ENCODE measurements around the gene NNMT.
"Not testable (repeated sequence)": the region's sequence is repeated elsewhere in the genome, so short reads cannot be mapped to it uniquely, and the experiment has no call there.

NNMT gene

GRCh38 chr11:114307524-114308203, 11.5 kb downstream of the NNMT start:
- no peak for DNase-seq (ENCODE audit: low read depth in 1 of 2, low spot score in 1 of 2)

DNA sequence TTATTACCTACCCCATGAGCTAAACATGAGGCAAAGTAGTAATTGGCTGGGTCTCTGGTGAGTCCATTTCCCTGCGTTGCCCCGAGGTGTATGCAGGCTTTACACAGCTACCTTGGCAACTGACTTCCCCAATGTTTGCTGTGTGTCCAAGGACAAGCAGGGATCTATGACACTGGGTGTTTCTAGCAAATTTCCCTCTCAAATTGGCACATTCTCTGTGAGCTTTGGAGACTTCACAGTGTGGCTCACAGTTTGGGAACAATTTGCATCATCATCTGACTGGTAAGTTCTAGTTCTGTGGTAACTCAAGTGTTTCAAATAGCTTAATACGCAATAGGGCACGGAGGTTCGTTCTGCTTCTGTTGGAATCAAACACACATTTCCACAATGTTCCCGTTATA, 12.5 kb downstream of the NNMT start:
- DNase-seq (ENCODE audit: low read depth in 1 of 2, low spot score in 1 of 2), result no peak

- no peak for DNase-seq (ENCODE audit: low read depth in 1 of 2, low spot score in 1 of 2)
Measured at GRCh38 chr11:114309517-114309916, 13.3 kb downstream of the NNMT start.

DNA sequence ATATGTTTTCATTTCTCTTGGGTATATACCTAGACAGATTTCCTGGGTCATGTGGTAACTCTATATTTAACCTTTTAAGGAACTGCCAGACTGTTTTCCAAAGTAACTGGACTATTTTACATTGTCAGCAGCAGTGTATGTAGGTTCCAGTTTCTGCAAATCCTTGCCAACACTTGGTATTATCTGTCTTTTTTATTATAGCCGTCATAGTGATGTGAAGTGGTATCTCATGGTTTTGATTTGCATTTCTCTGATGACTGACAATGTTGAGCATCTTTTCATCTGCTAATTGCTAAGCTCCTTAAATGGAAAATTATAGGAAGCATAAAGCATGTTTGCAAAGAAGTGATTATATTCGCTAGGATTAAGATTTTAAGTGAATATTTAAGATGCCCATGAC, 13.9 kb downstream of the NNMT start:
- DNase-seq (ENCODE audit: low read depth in 1 of 2, low spot score in 1 of 2), result no peak

- no peak for DNase-seq (ENCODE audit: low read depth in 1 of 2, low spot score in 1 of 2)
Measured at GRCh38 chr11:114311946-114312345, 15.7 kb downstream of the NNMT start.

- no peak for DNase-seq (ENCODE audit: low read depth in 1 of 2, low spot score in 1 of 2)
Measured at GRCh38 chr11:114314096-114314495, 17.9 kb downstream of the NNMT start.

DNA sequence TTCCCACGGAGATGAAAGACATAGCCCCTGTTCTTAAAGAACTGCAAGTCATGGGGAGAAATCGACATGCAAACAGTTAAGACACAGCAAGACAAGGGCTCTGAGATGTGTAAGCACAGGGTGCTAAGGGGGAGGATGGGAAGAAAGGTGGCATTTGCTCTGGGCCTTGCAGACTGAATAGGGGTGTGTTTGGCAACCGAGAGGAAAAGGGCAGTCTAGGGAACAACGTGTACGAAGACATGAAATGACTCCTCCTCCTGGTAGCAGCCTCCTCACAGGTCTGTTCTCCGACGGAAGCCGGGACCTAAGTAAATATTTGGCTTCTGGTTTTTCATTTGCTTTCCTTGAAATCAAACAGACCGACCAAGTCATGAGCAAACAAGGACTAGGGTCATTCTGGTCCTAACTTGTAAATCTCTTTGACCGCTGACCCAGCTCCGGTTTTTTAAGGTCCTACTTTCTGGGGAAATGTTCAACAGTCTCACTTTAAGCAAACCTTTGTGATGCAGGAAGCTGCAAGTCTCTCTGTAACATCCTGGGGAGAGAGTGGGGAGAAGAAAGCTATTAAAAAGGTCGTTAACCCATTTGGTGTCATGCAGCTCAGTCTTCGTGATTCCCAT, 19.7 kb downstream of the NNMT start:
- no peak for DNase-seq (ENCODE audit: low read depth in 1 of 2, low spot score in 1 of 2)

DNA sequence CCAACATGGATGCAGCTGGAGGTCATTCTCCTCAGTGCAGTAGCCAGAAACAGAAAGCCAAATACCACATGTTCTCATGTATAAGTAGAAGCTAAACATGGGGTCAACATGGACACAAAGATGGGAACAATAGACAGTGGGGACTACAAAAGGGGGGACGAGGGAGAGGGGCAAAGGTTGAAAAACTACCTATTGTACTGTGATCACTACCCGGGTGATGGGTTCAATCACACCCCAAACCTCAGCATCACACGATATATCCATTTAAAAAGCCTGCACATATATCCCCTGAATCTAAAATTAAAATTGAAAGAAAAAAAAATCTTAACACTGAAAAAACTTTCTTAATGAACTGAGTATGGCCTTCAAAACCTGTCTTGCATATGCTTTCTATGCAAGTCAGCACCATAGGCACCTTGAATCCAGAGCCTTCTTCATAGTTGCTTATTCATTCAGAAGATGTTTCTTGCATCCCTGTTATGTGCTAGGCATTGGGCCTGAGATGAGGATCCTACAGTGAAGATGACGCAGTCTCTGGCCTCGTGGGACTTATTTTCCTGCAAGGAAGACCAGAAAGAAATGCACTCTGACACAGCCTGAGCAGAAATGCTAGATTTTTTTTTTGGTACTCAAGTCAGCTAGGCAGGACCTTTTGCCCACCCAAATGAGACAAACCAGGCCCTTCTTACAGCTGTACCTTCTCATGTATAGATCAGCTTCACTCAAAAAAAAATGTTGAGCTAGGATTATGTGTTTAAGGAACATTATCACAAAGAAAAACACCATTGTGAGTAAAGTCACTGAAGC, 21.0 kb downstream of the NNMT start:
- DNase-seq (ENCODE audit: low read depth in 1 of 2, low spot score in 1 of 2), result no peak

GRCh38 chr11:114317787-114318137, 21.6 kb downstream of the NNMT start:
- DNase-seq (ENCODE audit: low read depth in 1 of 2, low spot score in 1 of 2), result no peak

DNA sequence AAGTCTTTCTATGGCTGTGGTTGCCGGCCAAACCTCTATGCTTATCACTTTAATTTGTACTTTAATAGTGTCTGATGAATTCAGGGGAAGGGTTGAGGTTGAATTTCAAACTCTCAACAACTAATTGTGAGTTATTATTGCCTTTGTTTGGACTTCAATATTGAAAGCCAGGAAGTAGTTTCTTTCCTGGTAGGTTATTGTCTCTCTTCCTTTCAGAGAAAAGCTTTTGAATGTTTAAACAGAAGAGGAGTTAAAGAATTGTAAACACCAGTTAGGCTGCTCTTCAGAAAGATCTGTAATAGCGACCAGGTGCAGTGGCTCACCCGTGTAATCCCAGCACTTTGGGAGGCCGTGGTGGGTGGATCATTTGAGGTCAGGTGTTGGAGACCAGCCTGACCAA, 22.2 kb downstream of the NNMT start:
- DNase-seq (ENCODE audit: low read depth in 1 of 2, low spot score in 1 of 2), result no peak

DNA sequence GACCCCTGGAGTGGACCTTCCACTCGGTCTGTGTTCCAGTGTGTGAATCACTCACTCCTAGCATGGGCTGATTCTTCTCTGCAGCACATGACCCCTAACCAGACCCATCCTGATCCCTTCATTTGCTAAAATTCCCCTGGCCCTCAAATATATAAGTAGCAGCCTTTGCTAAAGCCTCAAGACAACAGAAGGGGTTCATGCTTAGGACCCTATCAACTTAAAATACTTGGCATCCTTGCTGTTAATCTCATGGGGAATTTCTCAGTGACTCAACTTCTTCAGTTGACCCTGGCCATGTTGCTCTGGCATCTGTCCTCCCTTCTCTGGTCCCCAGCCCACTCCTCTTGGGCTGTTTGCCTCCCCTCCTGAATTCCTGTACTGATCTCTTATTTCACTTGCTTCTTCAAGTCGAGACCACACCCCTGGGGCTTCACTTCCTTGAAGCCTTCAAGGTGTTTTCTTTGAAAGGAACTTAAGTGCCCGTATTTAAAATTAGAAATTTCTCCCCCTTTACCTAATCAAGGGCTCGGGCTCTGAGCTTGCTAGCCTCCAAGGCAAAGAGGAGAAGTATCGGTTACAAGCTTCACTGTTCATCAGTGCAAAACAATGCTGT, 23.6 kb downstream of the NNMT start:
- no peak for DNase-seq (ENCODE audit: low read depth in 1 of 2, low spot score in 1 of 2)

- DNase-seq (ENCODE audit: low read depth in 1 of 2, low spot score in 1 of 2), result no peak
Measured at GRCh38 chr11:114321621-114322257, 25.5 kb downstream of the NNMT start.

DNA sequence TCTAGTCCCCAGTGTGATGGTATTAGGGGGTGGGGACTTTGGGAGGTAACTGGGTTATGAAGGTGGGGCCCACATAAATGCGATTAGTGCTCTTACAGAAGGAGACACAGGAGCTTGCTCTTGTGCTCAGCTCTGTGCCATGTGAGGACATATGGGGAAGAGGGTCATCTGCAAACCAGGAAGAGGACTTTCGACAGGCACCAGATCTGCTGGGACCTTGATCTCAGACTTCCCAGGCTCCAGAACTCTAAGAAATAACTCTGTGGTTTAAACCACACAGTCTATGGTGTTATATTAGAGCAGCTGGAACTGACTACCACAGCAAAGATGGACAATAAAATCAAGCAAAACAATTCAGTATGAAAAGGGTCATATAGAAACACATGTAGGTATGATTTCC, 26.7 kb downstream of the NNMT start:
- DNase-seq (ENCODE audit: low read depth in 1 of 2, low spot score in 1 of 2), result no peak

DNA sequence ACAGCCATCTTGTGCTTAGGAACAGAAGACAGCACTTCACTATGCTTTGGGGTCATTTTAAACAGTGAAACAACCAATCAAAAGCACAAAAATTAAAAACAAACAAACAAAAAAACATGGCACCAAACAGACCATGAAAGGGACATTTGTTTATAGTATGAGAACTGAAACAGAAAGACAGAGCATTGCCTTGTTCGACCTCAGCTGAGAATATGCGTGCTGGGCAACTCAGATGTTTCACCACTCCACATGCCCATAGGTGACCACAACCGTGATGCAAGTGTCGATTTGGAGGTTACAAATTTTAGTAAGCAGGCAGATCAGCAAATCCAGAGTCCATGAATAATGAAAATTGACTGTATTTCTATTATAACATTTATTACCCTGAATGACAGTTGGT, 30.0 kb downstream of the NNMT start:
- DNase-seq (ENCODE audit: low read depth in 1 of 2, low spot score in 1 of 2), result no peak

DNA sequence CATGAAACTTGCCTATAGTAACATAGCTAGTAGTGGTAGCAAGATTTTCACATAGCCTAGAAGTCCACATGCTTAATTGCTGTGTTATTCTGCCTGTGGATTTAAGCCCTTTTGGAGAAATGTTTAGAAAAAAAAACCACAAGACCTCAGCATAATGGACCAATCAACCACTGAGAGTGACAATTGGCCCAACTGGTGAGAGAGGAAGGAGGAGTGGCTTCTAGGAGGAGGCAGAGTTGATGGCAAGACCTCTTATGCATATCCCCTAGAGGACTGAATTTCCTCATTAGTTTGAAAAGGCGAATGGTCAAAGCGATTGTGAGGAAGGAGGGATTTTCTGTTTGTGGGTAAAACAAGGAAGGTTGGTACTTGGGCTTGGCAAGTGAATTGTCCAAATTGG, 30.6 kb downstream of the NNMT start:
- DNase-seq (ENCODE audit: low read depth in 1 of 2, low spot score in 1 of 2), result no peak

- no peak for DNase-seq (ENCODE audit: low read depth in 1 of 2, low spot score in 1 of 2)
Measured at GRCh38 chr11:114330373-114330772, 34.2 kb downstream of the NNMT start.

DNA sequence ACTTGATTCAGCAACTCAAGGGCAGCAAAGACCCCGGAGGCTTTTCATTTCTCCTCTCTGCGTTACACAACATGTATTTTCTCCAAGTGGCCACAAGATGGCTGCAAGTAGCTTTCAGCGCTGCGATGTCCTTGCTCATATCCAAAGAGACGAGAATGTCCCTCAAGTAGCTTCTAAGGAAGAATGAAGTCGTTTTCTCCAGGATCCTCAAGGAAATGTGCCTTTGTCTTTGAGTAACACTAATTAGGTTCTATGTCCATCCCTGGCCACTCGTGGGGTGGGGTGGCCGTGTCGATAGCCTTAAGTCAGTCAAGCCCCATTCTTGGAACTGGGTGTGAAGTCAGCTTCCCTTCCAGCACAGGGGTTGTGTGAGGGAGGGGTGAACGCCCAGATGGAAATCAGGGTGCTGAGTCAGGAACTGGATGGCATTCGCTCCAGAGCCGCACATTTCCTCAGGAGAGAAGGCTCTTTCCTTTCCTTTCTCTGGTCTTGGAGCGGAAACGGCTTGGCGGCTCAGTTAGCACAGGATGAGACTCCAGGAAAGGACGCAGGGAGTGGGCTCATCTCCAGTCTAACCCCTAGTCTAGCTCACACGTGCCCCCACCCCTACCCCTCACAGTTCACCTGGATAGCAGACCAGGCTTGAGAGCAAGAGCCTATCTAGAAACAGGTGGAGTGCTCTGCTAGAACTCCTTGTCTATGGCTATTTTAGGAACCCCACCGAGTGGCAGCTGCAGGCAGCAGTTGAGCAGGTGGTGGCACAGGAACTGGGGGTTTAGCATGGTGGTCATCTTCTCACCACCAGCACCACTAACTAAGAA, 44.3 kb downstream of the NNMT start:
- no peak for DNase-seq (ENCODE audit: low read depth in 1 of 2, low spot score in 1 of 2)

DNA sequence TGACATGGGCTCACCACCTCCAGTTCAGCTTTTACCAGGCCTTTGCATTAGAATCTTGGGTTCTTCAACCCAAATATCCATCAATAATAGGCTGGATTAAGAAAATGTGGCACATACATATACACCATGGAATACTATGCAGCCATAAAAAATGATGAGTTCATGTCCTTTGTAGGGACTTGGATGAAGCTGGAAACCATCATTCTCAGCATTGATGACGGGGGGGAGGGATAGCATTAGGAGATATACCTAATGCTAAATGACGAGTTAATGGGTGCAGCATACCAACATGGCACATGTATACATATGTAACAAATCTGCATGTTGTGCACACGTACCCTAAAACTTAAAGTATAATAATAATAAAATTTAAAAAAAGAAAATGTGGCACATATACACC, 45.5 kb downstream of the NNMT start:
- DNase-seq (ENCODE audit: low read depth in 1 of 2, low spot score in 1 of 2), result not testable (repeated sequence)

DNA sequence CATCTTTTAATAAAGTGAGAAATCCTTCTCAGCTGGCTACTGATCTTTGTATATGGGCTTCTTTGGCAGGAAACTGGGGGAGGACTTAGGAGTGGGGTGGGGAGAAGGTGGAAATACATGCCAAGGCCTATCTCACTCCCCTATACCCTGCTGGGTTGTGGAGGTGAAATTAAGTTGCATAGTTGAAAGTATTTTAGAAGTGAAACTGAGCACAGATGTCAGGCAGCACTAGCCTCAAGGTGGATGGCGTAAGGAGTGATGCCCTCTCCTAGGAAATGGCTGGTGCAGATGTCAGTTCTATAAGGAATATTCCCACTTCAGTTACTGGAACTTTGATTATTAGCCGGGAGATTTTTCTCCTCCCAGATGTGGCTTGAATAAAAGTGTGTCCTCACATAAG, 46.3 kb downstream of the NNMT start:
- DNase-seq (ENCODE audit: low read depth in 1 of 2, low spot score in 1 of 2), result no peak

DNA sequence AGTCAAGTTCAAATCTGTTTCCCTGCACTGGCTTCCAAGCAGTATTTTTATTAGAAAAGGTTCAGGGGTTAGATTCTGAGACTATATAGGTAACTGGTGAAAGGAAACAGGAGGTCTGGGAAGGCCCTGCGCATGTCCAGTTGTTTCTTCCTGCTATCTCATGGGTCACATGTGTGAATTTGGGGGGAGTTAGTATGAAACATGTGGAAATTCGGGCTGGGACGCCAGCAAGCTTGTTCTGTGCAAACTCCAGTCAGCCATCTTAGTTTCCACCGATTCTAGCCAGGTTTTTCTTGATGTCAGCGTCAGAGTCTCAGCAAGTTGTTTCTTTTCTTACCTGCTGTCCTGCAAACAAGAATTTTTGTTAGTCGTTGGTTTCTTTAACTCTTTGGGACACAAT, 46.8 kb downstream of the NNMT start:
- no peak for DNase-seq (ENCODE audit: low read depth in 1 of 2, low spot score in 1 of 2)

GRCh38 chr11:114343493-114343892, 47.3 kb downstream of the NNMT start:
- no peak for DNase-seq (ENCODE audit: low read depth in 1 of 2, low spot score in 1 of 2)
